GM21423 (cell line): ENCODE results near the gene EBF3.

Source experiments
- ATAC-seq: cut with Tn5 transposase; IDR thresholded peaks from one replicate; pipeline ENCODE4 v1.9.1; 2021; ENCODE audit warnings: mild to moderate bottlenecking, moderate library complexity; ENCODE audit not compliant: unreplicated experiment

Gene EBF3

DNA sequence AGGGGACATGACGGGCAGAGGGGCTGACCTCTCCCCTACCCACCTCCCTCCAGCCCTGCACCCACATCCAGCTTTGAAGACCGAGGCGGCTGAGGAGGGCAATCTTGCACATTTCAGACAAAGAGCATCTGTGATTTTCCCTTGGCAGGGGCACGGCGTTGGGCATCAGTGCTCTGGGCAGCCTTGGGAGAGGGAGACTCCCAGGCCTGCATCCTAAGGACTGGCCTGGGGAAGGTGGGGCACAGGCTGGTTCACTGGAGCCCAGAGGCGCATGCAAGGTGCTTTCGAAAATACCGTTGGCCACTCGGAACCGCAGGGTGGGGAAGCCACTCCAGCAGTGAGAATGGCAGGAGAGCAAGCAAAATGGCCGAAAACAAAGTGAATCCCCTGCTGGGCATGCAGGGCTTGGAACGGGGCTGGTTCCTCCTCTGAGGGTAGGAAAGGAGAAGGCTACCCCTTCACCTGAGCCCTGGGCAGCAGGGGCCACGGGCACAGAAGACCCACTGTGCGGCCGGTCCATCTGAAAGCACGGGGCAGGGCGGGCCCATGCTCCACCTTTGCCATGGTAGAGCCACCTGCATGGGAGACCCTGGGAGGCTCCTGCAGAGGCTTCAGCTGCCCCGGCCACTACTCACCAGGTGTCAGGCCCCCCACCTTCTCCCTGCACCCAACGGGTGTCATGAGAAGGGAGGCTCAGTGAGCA lies 49.8 kb downstream of the EBF3 start:
- ATAC-seq: no peak

DNA sequence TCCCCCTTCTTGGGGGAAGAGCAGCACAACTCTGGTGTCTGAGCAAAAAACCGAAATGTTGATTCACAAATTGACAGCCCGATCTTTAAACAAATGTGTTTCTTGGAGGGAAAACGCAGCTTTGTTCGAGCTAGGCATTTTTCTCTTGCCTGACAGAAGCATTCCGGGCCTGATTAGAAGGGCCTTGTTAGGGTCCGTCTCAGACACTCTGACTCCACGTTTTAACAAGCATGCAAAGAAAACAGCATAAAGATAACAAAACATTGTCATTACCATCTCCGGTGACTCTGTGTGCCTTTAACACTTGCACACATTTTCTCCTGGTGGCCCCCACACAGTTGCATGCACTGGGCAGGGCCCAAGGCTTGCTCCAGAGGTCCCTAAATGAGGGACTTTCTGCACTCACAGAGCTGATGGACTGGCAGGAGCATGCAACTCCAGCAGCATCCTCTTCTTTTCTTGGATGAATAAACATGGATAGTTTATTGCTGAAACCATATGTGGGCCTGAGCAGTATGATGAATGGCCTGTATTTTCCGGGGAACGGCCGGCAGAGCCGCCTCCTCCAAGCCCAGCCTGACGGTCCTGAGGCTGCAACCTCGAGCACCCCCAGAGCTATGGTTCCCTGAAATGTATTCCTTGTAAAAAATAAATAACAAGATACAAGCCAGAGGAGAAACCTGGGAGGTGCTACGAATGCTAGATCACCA lies 50.9 kb downstream of the EBF3 start:
- ATAC-seq: no peak

DNA sequence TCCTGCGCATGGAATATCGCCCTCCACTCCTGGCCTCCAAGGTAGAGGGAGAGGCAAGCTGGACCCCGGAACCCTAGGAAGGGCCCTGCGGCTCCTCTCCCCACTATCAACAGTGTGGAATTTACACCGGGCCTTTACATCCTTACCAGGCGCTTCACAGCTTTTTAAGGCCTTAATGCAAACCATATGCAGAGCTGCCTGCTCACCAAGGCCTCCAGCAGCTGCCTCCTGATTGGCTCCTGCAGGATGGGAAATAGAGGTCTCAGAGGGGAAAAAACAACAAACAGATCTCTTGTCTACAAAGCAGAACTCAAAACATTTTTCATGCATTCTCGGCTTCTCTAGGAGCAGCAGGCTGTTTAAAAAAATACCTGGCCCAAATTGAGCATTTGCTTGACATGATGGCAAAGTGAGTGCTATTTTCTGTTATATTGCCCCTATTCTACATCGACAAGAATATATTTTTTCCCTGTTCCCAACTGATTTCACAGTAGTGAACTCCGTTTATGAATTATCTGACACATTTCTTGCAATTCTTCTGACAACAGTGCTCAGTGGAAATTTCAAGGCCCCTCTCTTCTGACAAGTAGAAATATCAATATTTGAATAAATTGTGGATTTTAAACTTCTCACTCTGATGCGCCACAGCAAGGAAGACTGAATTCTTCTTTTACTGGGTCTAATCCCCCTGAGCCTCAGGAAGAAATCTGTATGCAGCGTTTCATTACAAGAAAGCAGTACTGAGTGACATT lies 51.7 kb downstream of the EBF3 start:
- no peak for ATAC-seq

DNA sequence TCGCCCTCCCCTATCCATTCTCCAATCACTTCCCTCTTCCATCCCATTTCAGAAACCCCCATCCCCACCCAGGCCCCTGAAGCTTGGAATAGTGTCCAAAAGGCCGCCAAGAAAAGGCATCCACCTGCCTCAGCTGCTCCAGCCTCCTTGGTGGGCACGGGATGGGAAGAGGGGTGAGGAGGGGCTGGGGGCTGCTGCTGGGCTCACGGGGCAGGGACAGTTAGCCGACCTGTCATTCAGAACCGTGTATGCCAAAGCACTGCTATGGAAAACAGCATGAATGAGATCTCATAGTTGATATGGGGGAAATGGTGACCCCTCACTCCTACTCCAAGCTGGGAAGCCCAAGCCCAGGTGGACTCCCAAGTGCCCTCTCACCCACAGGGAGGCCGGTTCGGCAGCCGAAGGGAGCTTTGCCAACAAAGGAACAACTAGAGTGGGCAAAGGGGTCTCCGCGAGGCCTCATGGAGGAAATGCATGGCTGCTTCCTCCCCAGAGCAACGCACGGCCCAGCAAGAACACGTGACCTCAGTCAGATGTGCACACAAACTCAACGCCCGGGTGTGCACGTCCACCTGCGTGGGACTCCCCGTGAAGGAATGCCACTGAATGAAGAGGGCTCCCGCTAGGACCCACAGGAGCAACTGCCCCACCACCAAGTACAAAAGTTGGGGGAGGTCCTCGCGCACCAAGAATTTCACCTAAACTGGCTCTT lies 52.5 kb downstream of the EBF3 start:
- no peak for ATAC-seq

DNA sequence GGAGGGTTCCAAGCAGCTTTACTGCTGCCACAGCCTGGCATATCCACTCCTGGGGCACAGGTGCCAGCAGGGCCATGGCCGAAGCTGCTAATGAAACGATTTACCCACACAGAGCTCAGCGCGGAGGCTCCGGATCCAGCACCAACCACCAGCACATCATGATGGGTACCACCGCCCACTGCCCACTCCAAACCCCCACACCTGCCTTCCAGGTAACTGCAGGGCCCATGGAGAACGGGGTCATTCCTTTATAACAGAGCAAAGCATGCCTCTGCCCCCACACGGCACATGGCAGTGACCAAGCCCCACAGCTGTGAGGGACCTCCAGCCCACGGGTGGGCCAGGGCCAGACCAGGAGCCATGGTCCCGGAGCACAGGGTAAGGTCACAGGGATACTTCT lies 53.2 kb downstream of the EBF3 start:
- no peak for ATAC-seq

DNA sequence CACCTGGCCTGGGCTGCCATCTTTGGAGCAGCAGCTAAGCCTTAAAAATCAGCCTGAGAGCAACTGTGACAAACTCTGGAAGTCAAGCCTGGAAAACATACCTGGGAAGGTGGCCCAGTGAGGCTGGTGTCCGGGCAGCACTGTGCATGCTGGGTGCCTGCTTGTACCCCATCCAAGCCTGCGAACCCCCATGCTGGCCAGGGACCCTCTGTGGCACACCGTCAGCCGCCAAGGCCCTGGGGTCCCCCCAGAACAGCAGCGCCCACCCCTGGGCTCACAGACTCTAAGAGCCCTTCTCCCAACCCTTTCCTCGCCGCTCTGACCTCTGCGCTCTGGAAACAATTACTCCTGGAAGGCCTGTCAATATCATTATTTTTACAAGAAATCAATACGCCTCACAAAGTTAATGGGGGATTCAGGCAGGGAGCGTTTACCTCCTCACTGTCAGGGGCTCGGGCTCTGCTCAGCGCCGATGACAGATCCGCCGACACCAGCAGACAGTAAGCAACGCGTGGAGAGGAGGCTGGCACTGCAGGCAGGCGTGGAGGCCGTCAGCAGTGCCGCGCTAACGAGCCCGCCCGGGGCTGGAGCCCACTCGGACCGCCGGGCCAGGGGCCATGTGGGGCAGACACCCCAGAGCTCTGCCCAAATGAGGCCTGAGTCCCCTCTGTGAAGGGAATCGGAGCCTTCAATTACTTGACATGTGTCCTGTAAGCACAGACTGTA lies 54.4 kb downstream of the EBF3 start:
- no peak for ATAC-seq

DNA sequence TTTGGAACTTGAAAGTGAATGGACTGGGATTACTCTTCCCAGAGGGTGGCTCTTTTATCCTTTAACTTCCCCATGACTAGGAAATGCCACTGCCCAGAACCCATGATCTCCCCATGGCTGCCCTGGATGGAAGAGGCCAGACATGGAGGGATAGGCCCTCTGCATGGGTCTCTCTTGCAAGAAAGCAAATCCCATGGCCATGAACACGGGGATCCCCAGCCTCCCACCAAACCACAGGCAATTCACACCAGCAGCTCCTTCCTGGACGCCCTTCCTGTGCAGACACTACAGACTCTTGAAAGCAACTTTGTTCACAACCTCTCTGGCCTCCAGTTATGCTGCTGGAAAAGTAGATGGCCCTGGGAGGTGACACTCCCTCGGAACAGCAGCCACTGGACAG lies 55.0 kb downstream of the EBF3 start:
- ATAC-seq: no peak

DNA sequence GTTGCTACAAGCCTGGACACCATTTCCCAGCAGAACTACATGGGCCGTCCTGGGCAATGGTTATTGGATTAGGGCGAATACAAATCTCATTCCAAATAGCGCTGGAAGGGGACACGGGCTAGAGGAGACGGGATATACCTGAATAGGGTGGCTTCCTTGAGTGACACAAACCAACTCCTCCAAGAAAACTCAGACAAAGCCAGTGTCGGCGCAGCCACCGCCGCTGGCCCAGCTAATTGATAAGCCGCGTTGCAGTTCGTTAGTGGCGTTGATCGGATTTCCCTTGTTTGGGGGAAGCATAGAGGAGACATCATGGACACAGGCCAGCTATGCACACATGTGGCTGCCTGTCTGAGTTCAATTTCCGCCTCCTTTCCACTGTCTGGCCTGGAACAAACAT lies 55.7 kb downstream of the EBF3 start:
- ATAC-seq: no peak

DNA sequence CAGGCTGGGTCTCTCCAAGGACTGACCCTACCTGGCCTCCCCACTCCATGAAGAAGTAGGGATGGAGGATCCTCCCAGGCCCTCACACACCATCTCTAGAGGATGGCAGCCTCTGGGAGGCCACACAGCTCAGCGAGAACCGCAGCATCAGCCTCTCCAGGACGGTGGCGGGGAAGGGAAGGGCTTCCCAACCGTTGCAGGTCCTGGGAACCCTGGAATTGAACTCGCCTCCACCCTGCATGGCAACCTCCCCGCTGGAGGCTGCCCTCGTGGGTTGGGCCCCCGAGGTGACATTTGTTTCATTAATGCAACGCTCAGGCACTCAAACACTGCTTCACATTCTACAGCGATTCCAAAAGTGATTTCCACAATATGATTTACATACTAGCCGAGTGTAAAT lies 58.5 kb downstream of the EBF3 start:
- no peak for ATAC-seq

DNA sequence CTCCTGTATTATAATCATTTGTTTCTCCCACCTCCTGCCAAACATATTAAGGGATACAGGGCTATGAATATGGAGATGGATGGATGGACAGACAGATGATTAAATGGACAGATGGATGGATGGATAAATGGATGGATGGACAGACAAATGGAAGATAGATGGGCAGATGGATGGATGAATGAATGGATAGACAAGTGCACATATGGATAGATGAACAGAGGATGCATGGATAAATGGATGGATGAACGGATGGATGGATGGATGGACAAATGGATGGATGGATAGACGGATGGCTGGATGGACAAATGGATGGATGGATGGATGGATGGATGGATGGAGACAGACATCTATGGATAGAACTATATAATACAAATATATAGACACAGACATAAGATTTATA lies 59.8 kb downstream of the EBF3 start:
- ATAC-seq: no peak

DNA sequence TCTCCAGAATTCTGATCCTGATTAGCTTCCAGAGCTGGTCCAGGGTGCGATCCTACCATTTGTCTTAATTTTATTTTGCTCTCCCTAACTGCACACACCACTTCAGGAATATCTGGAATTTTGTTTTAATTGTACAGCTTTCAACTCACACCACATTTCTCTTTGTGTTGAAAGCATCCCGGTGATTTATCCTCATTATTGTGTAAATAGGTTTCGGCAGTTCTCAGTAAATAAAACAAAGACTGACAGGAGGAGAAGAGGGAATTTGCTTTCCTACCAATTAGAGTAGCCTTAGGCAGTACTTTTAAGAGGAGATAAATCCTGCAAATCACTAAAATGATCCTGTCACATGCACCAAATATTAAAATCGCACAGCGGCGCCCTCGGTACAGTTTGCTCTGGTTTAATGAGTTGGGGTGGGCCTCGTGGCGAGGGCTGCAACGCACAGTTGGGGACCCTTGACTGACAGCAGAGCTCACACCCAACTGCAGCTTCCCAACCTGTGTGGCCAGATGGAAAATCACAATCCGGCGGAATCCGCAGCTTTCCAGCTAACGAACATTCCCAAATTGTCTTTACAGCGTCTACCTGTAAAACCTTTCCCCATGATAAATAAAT lies 62.6 kb downstream of the EBF3 start:
- ATAC-seq: no peak

DNA sequence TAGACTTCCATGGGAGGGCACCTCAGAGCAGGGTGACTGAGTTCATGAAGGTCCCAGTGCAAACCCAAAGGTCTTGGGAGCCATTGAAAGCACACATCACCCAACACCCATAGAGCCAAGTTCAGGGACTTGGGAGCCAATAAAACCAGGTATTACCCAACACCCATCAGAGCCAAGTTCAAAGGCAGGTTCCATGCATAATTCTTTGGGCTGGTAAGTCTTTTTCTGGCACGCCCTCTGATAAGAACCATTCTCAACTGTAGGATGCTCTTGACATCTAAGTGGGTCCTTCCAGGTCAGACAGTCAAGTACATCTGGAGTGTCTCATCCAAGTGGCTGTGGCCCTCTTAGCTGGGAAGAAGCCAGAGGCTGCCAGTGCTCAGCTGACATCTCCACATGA lies 63.2 kb downstream of the EBF3 start:
- ATAC-seq: no peak

DNA sequence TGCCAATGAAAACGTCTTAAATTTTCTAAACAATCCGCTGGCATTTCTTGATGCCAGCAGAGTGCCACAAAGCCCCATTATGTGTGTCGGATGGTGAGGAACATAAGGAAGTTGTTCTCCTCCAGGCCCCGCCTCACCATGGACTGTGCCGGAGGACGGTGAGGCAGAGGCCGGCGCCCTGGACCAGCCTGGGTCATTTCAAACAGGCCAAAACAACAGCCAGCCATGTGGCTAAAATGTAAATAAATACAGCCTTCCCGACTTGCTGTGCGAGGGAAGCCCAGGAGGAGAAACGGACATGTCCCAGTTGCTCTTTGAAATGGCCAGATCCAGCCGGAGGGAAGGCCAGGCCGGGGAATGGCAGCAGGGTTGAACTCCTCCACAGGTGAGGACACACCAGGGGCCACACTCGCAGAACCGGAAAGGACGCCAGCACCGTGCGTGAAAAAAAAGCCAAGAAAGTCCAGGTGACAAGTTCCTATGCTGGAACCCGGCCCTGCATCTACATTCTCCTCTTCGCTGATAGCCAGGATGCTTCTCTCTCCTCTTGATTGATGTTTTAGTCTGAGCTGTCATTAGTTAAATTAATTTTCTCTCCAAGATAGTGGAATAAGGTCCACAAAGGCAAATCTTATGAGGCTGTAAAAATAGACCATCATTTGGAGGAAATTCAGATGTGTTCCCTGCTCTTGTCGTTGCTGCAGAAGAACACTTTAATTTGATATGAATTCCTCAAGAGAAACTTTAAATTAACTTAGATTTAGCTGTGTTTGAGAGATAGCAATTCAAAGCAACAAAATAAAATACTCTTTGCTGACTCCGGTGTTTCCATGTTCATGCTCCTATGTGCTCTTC lies 64.6 kb downstream of the EBF3 start:
- ATAC-seq: no peak

DNA sequence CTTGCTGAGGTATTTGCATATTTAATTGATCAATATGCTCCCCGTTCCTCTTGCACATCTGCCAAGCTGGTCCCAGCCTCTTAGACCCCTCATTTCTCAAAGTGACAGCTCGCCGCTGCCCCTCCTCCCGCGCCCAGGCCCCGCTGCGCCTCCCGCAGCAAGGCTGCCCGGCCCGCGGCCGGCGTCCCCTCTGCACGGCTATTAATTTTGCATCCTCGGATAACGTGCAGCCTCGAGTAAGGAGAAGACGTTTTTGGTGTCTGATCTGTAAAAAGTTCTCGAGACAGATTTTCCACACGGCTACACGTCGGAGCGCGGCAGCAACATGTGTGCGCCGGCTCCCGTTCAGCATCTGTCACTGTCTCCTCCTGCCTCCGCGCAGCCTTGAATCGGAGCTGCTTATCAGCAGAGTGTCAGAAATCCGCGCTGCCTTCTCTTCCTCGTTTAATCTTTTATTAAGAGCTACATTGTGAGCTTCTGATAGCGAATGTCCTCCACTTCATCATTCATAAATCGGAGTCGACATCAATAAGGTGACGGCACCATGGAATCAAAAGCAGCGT lies 65.3 kb downstream of the EBF3 start:
- ATAC-seq: no peak

DNA sequence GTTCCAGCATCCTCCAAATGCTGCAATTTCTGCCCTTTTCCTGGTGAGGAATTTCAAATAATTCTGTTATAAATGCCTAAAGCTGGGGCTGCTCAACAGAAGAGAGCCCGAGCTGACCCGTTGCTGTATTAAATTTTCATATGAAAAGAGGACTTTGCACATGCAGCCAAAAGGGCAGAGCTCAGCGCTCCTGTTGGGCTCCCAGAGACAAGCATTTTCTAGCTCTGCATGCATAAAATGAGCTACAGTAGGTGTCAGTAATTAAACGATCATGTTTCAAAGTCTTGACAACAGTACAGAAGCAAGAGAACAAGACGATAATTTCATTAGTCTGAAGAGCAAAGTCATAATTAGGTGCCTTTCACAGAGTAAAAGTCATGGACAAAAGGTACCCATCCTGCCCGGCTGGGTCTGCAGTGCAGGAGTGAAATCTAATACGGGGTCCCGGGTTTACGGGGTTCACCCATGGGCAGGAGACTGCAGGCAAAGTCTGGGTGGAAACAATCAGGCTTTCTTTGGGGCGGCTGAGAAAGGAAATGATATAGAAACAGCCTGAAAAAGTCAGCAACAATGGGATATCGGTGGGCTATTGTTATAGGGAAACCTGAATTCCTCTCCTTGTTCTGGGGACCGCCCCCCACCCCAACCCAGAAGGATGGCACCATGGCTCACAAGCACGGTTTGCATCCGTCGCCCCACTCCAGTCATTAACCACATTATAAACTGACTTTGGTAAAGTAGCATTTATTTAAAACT lies 66.0 kb downstream of the EBF3 start:
- ATAC-seq: no peak

DNA sequence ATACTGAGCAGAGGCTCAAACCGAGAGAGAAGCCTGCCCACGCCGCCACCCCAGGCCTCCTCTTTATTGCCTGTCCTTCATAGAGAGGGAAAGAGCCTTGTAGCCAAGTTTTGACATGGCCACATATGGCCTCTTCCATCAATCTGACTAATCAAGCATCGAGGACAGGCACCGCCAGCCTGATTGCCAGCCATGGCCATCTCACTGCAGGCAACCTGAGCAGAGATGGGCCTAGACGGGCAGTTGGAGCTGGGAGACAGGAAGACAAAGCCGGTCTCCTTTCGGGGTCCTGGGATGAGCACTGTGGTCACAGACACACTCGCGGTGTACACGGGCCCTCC lies 67.2 kb downstream of the EBF3 start:
- ATAC-seq: no peak

DNA sequence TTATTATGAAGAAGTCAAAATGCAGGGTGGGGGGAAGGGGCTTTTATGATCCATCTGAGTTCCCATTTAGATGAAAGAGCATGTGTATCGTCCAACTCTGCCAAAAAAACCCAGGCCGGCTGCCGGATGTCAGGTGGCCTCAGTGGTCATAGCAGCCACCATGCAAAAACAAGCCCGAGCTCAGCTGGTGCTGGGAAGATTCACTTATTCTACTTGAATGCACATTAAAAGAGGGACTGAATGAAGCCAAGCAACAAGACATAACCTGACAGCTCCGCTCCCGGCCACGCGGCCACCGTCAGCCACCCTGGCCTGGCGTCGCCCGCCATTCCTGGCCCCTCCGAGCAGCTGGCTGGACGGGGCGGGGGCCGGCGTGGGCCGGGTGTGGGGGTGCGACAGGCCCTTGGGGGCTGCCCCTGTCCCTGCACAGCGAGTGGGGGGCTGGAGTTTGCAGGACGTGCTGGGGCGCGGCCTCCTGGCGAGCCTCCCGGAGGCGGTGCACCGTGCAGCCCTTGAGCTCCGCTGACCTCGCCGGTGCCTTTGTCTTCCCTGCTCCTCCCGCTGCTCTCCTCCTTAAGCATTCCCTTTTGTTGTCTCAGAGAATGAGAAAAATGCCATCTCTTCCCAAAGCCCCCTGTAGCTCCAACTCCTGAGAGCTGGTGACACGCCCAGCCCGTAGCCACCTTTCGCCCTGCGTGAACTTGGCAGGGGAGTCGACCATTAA lies 67.8 kb downstream of the EBF3 start:
- ATAC-seq: no peak

DNA sequence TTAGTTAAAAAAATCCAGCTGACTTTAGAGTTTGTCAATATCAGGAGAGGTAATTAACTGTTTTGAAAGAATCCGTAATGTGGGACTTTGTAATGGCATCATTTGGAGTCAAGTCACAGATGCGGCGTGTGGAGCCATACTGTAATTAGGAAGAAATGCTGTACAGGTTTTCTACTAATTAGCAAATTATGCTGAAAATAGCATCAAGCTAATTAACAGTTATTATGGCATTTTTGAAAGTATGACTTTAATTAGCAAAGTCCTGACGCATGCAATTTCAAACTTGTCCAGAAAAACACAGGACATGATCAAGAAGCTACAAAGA lies 68.3 kb downstream of the EBF3 start:
- ATAC-seq: no peak
